GM19467 (cell line): ENCODE measurements around the gene TASL.
"Not testable (repeated sequence)": the region's sequence is repeated elsewhere in the genome, so short reads cannot be mapped to it uniquely, and the experiment has no call there.

Source experiments
- ATAC-seq: cut with Tn5 transposase; IDR thresholded peaks from one replicate; pipeline ENCODE4 v1.9.1; 2021; ENCODE audit warnings: mild to moderate bottlenecking, moderate library complexity; ENCODE audit not compliant: unreplicated experiment

The TASL gene, protein sequence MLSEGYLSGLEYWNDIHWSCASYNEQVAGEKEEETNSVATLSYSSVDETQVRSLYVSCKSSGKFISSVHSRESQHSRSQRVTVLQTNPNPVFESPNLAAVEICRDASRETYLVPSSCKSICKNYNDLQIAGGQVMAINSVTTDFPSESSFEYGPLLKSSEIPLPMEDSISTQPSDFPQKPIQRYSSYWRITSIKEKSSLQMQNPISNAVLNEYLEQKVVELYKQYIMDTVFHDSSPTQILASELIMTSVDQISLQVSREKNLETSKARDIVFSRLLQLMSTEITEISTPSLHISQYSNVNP

DNA sequence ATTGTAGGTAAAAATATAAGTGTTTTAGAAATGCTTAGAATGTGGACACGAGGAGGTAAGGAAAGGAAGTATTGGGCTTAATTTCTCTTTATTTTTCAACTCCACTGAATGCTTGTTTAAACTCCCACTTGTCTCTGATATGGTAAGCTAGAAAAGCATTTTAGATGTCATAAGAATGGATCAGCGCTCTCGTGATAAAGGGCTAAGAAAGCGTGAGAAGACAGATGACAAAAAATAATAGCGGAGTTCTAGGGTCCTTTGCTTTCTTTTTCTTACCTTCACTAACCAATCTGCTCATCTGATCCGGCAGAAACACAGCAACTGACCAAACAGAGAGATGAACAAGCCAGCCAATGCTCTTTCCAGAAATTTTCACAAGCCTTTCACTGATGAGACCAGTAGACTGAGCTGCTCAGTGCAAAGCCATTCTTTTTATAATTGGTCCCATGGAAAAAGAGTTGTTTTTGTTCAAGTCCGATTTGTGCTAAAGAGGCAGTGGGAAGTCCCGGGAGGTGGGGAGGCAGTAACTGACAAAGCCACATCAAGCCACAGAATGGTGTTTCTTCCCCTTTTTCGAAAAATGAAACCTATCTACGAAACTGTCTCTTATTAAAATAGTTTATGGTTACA lies at the start of gene TASL:
TASL (minus strand) TSS at position 405 of the 630 bp plus-strand sequence. CDS start 17,411 bp downstream, outside the sequence.
- peak; percentile 82 for ATAC-seq

DNA sequence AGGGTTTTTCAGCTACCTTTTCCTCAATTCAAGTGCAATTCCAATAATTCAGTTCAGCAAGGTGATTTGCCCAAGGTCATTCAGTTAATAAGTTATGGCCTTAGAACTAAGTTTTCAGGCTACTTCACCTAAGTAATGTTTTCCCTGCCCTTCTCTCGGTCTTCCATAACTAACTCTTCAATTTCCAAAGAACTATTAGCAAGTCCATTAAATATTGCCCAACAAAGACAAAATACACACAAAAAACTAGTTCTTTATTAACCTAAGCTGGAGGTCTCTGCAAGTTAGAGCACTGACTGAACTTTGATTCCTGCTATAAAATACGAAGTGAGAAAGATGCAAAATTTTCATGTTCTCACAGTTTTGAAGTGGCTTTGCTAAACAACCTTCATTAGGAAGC lies 48.8 kb upstream of the TASL start:
- no peak for ATAC-seq

DNA sequence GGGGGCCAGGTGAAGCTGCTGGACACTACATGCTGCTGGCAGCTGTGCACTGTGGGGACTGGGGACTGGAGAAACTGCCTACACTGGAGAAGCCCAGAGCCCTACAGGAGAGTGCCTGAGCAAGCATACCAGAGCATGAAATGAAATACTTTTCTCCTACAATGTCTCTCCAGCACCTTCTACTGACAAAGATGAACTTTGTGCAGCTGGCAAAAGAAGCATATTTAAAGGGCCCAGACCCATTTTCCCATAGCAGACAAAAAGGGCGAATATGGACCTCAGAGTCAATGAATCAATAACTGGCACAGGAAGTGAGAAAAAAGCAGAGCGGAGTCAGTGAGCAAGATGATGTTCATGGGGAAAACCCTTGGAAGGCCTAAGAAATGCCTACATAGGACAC lies 44.8 kb upstream of the TASL start:
- no peak for ATAC-seq

DNA sequence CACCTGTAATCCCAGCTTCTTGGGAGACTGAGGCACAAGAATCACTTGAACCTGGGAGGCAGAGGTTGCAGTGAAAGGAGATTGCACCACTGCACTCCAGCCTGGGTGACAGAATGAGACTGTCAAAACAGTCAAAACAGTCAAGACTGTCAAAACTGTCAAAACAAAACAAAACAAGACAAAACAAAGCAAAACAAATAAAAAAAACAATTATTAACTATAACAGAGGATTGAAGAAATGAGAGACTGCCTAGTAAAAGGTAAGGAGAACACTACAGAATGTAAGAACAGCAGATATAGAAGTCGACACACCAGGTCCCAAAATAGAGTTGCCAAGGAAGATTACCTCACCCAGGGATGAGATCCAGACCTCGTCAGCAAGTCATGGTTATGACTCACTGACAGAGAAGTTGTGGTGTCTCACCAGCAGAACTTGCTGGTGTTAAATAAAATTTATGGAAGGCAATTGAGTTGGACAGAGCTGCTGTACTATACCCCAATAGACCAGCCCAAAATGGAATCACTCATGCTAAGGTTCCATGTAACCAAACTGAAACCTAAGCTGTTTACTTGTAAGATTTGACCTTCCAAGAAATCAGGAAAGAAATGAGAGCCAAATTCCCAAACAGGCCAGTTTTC lies 43.5 kb upstream of the TASL start:
- ATAC-seq: no peak

DNA sequence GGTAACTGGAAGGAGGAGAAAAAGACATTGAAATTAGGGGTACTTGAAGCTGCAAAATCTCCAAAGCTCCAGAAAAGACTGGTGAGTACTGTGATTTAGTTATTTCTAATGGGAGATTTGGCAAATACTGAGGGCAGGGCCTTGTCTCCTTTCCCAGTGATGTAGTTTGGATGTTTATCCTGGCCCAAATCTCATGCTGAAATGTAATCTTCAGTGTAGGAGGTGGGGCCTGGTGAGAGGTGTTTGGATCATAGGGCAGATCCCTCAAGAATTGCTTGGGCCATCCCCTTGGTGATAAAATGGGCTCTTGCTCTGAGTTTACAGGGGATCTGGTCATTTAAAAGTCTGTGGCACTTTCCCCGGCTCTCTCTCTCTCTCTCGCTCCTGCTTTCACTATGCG lies 42.6 kb upstream of the TASL start:
- no peak for ATAC-seq

DNA sequence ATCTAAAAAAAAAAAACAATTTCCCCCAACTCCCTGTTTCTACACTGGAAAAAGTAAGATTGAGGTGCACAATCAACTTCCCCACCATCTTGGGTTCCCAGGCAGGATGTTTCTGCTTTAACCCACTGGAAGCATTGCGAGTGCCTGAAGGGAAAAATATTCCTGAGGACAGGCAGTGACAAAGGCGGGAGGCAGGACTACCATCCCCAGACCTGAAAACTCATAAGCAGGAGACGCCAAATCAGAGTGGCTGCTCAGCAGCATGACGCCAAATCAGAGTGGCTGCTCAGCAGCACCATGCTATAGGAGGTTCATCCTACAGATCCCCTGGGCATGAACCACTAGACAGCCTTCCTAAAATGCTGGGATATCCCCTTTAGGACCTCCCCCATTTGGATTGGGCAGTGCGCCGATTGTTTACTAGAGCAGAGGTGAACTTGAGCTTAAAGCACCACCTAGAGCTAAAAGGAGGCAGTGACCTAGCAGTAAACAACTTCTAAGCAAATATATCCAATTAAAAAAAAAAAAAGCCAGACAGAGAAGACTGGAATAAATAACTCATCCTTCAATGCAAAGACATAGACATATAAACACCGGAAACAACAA lies 40.7 kb upstream of the TASL start:
- no peak for ATAC-seq

DNA sequence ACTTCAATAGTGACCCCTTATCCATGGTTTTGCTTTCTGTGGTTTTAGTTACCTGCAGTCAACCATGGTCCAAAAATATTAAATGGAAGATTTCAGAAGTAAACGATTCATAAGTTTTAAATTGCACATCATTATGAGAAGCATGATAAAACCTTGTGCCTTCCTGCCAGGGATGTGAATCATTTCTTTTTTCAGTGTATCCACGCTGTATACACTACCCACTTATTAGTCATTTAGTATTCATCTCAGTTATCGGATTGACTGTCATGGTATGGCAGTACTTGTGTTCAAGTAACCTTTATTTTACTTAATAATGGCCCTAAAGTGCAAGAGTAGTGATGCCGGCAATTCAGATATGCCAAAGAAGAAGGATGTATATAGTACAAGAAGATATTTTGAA lies 37.7 kb upstream of the TASL start:
- ATAC-seq: no peak

DNA sequence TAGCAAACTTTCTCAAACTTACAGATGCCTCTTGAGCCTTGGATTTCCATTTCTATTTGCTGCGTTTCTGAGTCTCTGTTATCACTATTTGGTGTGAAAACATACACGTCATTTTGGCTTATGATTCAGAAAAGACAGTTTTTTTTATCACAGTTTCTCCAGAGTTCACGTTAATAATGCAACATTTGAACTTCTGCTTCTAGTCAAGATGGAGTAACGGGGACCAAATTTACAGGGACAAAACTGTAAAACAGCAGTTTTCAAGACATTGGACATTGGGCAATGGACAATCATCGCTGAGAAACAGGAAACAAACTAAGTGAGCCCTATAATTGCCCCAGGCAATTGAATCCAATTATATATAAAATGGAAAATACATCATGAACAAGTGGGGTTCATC lies 36.2 kb upstream of the TASL start:
- no peak for ATAC-seq

DNA sequence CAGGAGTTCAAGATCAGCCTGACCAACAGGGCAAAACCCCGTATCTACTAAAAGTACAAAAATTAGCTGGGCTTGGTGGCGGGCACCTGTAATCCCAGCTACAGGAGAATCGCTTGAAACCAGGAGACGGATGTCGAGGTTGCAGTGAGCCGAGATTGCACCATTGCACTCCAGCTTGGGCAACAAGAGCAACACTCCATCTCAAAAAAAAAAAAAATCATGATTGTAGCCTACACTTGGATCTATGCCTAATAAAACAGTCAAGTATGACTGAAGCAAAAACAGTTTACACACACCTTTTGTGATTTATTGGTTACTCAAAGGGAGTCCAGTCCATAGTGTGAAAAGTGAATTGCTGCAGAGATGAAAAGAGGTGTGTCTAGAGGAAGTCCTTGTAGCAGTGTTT lies 34.7 kb upstream of the TASL start:
- no peak for ATAC-seq

DNA sequence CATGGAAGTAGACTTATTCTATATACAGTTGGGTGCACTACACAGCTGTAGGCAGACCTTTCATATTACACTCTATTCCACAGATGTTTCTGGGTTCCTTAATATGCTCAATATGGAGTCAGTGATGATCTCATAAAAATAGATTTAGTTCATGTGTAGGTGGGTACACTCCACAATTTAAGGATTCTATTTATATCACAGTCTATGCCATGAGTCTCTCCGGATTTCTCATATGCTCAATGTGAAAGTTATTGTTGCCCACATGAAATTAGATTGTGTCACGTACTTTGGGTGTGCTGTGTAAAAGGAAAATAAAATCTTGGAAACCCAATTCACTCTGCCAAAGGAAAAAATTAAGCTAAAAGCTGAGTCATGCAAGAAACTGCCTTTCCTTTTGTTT lies 32.5 kb upstream of the TASL start:
- ATAC-seq: no peak

DNA sequence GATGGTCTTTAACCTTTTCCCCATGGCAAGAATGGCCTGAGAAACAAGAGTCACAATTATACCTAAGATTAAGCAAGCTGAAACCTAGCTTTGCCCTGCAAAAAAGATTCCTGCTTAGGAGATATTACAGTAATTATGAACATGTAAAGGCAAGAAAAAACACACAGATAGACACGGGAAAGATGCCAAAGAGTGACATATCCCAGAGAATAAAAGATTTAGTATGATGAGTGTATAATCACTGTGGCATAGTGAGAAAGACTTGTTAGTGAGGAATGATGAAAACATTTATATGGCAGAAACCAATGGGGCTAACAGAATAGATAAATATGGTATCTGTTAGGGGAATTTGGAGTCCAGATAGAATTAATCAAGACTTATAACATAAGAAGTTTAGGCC lies 29.6 kb upstream of the TASL start:
- ATAC-seq: no peak

DNA sequence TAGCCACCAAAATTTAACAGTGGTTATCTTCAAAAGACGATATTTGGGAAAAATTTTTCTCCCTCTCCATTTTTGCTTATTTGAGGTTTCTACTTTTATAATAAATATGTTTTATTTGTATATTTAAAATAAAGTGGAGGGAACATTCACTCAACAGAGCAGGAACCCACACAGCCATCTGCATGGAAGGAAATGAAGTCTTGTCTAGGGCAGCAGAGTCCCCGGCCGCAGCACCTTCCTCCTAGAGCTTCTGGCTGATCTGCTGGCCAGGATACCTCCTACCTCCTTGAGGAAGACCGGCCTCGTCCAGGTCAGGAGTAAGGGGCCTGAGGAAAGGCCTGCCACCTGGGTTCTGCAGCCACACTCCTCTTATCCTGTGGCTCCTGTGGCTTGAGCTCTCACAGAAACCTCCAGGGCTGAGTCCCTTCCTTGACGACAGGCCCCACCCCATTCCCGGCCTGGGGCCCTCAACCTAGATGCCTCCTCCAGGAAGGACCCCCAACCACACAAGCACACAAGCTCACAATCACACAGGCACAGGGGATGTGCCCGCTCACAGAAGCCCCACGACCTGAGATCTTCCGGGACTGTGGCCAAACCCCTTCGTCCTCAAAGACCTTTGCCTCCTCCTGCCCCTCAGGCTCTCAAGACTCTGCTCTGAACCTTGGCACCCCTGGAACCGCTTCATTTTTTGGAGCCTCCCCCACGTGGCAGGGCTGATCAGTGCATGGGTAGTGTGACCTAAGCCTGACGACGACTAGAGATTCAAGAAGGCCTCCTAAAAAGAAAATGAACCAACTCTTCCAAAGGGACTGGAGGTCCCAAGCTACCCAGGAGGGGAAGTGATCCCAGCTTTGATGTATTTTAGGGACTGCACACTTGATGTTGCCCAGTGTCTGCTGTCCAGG lies 23.0 kb upstream of the TASL start:
- not testable (repeated sequence) for ATAC-seq

DNA sequence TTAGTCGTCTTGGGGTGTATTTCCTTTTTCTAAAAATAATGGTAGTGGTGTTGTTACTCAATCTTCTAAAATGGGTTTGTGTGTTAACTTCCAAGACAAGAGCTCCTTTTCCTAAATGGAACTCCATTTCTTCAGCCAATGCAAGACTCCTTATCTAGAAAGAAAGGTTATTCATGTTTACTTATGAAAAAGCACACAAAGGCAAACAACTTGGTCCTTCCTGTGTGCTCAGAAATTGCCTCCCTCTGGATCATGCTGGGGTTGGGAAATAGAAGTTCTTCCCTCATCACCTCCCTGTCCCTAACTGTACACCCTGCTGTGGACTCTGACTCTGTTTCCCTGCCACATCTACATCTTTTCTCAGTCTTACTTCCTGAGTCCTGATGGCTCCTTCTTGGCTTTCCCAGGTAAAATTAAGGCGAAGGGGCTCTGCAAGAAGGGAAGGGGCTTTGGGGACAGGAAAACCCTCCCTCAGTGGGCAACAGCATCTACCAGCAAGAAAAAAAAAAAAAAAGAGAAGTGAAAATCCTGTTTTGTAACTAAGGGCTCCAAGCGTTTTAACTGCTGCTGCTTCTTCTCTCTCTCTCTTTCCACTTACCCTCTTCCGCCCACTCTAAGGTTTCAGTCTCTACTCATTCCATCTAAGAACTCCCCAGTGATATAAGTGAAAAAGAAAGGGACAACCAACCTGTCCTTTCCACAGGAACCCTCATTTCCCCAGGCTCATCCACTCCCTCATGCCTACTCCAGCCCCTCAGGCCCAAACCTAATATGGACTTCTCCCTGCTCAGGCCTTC lies 19.8 kb upstream of the TASL start:
- peak; percentile 71 for ATAC-seq

DNA sequence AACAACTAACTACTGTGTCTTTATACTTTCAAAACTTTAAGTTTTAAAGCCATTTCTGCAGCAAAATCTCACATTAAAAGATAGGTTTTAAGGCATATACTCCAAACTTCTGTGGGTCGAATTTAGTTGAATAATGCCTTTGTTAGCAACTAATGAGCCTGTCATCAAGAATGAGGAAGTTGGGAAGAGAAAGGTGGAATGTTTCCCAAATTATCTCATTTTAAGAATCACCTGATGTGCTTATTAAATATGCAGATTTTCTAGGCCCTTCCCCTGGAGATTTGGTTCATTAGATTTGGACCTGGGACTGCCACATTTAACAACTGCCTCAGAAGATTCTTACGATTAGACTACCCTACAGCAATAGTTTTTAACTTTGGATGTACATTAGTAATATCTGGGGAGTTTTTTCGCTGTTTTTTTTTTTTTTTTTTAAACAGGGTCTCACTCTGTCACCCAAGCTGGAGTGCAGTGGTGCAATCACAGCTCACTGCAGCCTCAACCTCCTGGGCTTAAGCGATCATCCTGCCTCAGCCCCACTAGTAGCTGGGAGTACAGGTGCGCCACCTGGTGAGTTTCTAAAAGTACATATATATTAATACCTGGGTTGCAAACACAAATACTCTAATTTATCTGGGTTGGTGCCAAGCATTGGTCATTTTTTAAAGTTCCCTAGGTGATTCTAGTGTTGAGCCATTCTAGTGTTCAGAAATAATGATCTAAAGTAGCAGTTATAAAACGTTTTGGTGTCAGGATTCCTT lies 16.1 kb upstream of the TASL start:
- ATAC-seq: no peak

DNA sequence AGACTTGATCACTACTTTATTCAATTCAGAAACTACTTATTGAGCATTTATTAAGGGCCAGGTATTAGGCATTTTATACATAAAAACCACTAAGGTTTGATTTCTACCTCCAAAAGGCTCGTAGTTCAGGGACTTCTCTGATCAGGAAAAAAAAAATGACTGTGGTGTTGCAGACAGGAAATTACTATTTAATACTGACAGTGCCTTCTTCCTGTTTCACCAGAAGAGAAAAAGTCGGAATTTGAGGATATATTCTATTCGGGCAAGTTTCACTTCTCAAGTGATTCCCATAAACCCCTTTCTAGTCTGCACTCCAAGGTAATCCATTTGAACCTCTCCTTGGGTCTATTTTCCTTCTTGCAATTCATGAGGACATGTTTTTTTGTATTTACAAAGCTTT lies 15.3 kb upstream of the TASL start:
- ATAC-seq: no peak

DNA sequence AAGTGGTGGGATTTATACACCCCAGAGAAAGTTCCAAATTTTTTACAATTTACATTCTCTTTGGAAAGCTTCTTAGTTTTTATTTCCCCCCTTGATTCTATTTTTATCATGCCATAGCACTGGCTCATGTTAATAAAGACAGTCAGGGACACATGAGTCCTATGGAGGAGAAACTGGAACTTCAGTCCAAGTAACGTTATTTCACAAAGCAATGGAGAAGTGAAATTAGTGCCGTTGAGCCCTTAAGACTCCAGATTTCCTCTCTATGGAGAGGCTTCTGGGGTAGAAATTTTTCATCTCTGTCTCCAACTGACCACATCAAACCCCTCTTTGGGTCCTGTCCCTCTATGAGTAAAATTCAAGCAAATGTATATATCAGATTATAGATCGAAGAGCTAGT lies 12.8 kb upstream of the TASL start:
- ATAC-seq: no peak

DNA sequence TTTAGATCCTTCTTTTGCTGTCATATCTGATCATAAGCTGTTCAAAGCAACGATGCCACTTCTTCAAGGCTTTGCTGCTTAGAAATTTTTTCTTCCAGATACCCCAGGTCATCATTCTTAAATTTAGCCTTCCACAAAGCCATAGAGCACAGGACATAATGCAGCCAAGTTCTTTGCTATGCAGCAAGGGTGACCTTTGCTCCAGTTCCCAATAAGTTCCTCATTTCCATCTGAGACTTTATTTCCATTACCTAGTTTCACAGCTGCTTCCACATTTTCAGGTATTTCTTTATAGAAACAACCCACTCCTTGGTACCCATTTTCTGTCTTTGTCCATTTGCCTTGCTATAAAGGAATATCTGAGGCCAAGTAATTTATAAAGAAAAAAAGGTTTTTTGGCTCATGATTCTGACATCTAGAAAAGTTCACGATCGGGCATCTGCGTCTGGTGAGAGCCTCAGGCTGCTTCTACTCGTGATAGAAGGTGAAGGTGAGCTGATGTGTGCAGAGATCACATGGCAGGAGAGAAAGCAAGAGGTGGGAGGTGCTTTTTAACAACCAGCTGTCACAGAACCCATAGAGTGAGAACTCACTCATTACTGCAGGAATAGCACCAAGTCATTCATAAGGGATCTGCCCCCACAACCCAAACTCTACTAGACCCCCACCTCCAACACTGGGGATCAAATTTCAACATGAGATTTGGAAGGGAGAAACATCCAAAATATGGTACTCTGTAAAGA lies 11.8 kb upstream of the TASL start:
- peak; percentile 48 for ATAC-seq

DNA sequence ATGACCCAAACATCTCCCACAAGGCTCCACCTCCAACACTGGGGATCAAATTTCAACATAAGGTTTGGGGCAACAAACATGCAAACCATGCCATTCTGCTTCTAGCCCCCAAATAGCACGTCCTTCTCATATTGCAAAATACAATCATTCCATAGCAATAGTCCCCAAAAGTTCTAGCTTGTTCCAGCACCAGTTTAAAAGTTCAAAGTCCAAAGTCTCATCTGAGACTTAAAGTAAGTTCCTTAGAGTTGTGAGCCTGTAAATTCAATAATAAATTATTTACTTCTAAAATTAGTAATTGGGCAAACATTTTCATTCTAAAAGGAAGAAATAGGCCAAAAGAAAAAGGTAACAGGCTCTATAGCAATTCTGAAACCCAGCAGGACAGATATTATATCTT lies 8.9 kb upstream of the TASL start:
- ATAC-seq: no peak

DNA sequence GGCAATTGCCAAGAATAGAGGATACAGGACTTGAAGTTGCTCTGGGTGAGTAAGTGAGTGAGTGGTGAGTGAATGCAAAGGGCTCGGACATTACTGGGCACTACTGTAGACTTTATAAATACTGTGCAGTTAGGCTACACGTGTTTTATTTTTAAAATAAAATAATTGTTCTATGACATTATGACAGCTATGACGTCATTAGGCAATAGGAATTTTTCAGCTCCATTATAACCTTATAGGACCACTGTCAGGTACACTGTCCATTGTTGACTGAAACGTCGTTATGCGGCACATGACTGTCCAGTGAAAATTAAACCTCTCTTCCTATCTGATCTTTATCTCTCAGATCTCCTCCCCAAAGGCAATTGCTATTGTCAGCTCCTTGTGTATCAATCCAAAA lies 5.1 kb upstream of the TASL start:
- ATAC-seq: no peak
